Fibroblast of the aortic adventitia (primary cell): ENCODE data around the gene MRPL43. TPM values are rescaled to one million over a fixed set of nuclear protein-coding genes. Genes with fewer than 3 reads are reported as not detected.
"Not testable (repeated sequence)": the region's sequence is repeated elsewhere in the genome, so short reads cannot be mapped to it uniquely, and the experiment has no call there.

Experiments used
- DNase-seq: peaks from one replicate; pipeline ENCODE4 v3.0.0-alpha.2; 2010; ENCODE audit warnings: low read depth
- H3K4me3 ChIP-seq: 2 replicates; pipeline ENCODE4 v1.5.1; 2011; ENCODE audit warnings: low read depth, mild to moderate bottlenecking, control low read depth, low read length, moderate library complexity
- CTCF ChIP-seq: IDR thresholded peaks from 2 replicates; pipeline ENCODE4 v1.5.1; 2011; ENCODE audit warnings: mild to moderate bottlenecking, low read length, control low read depth, inconsistent platforms; ENCODE audit not compliant: insufficient read depth
- total RNA-seq: library from RNA; depleted of rRNA; stranded (reverse); fragments of >200 nt; gene quantifications from 2 replicates; pipeline ENCODE4 v1.2.3, GENCODE V29; 2012; ENCODE audit warnings: low replicate concordance

Gene MRPL43
- total RNA-seq, 1 donor, result 38.2 TPM

DNA sequence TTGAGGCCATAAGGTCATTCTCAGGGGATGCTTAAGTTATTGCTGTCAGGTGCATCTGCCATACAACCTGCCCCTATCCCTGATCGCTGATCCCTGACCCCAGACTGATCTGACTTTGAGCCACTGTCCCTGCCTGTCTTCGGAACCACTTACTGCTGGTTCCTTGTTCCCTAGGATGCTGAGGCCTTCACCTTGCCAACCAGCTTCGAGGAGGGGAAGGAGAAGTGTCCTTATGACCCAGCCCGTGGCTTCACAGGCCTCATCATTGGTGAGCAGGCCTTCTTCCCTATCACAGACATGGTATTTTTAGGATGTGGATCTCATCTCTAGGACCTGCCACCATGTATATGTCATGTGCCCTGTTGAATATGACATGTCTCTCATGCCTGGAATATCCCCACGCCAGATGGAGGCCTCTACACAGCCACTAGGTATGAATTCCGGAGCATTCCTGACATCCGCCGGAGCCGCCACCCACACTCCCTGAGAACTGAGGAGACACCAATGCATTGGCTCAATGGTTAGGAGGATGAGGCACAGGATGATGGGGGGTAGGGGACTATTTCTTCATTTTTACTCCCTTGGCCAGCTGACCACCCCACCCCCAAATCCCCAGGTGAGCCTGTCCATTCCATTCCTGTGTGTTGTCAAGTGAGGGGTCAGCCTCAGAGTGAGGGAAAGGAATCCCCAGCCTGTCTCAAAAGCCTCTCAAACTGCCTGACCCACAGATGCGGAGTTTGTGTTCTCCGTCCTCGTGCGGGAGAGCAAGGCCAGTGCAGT is 9.0 kb downstream of the MRPL43 start:
- TF ChIP-seq CTCF, result no peak
- no peak overlapping the region for H3K4me3 ChIP-seq
- no peak for DNase-seq

DNA sequence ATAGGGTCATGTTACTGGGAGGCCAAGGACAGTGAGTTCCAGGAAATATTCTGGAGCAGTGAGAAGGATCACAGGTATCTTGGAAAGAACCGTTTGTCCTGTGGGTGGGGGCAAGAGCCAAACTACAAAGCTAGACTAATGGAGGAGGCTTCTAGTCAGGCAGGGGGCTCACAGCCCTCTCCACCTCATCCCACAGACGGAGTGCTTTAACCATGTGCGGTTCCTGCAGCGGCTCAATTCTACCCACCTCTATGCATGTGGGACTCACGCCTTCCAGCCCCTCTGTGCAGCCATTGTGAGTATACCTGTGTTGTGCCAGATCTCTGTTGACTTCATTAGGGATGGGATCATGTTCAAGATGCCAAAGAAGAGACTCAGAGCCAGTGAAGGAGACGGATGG is 9.9 kb downstream of the MRPL43 start:
- no peak for TF ChIP-seq CTCF
- DNase-seq, result no peak
- H3K4me3 ChIP-seq, result no peak overlapping the region

DNA sequence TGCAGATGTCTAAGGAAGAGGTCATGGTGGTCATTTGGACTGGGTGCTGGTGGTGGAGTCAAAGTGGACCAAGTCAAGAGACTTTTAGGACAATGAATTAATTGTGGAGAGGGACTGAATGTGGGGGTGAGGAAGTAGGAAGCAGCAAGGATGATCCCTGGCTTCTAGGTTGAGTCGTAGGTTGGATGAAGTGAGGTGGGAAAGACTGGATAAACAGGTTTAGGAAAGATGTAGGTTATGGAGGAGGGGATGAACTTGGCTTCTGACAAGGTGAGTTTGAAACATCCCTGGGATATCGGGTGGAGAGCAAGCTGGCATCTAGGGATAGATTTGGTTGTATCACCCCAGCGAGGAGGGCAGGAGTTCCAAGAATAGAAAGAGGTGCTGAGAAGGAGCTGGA is 10.4 kb downstream of the MRPL43 start:
- DNase-seq, result no peak
- TF ChIP-seq CTCF, result no peak
- no peak overlapping the region for H3K4me3 ChIP-seq

GRCh38 chr10:100975397-100975796 is 11.9 kb downstream of the MRPL43 start:
- not testable (repeated sequence) for DNase-seq, H3K4me3 ChIP-seq

- H3K4me3 ChIP-seq, result no peak overlapping the region
- DNase-seq, result no peak
- no peak for TF ChIP-seq CTCF
Measured at GRCh38 chr10:100972904-100973535, 14.3 kb downstream of the MRPL43 start.

DNA sequence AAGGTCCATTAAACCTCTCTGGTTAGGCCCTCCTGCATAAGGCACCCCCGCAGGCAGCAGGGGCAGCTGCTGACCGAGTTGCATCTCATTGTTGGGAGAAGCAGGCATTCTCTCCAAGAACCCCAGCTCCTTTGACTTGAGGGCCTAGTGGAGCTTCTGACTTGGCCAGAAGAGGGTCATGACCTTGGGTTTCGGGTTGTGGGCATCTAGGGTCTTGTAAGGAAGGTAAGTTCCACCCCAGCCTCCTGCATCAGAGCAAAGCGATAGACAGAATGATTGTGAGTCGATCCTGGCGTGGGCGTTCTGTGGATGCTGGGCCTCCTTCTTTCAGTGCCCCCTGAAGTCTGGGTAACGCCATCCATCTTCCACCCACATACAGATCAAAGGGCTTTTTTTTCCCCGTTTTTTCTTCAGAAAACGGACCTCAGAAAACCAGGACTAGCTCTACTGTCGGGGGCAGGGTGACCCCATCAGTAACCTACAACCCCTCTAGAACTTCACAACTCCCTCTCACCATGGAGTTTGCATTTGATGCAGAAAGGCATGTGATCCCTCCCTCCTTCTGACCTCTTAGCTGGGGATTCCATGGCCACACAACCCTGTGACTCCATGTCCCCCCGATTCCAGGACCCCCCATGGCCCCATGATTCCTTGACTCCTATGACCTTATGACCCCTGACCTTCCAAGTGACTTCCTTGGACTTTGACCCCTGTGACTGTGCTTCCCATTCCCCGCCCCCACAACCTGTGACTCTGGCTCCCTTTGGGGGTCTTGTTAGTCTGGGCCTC is 15.0 kb downstream of the MRPL43 start:
- no peak for DNase-seq
- TF ChIP-seq CTCF, result no peak
- H3K4me3 ChIP-seq, result no peak overlapping the region
